Chondrocyte (in vitro differentiated cells): Measurements from ENCODE around the gene PCDHB13. TPM values are rescaled to one million over a fixed set of nuclear protein-coding genes. Genes with fewer than 3 reads are reported as not detected.
A peak's percentile ranks its signal among the peaks of the same experiment; 100 is the strongest.
"Not testable (repeated sequence)": the region's sequence is repeated elsewhere in the genome, so short reads cannot be mapped to it uniquely, and the experiment has no call there.

ENCODE experiments used
- DNase-seq: peaks from one replicate; pipeline ENCODE4 v3.0.0; 2021; ENCODE audit warnings: mixed read lengths, low spot score
- H3K27ac Mint-ChIP-seq: one replicate; pipeline ENCODE4 v1.8.0; 2021; ENCODE audit warnings: mild to moderate bottlenecking, moderate library complexity, mixed read lengths; ENCODE audit not compliant: unreplicated experiment
- H3K27me3 Mint-ChIP-seq: 2 replicates; pipeline ENCODE4 v1.8.0; 2021; ENCODE audit warnings: low read depth, mixed read lengths
- H3K36me3 Mint-ChIP-seq: 2 replicates; pipeline ENCODE4 v1.8.0; 2021; ENCODE audit warnings: low read depth, mixed read lengths
- H3K4me1 Mint-ChIP-seq: 2 replicates; pipeline ENCODE4 v1.8.0; 2021; ENCODE audit warnings: low read depth, mild to moderate bottlenecking, mixed read lengths
- H3K4me3 Mint-ChIP-seq: one replicate; pipeline ENCODE4 v1.8.0; 2021; ENCODE audit warnings: mild to moderate bottlenecking, moderate library complexity, mixed read lengths; ENCODE audit not compliant: unreplicated experiment
- H3K9me3 Mint-ChIP-seq: 2 replicates; pipeline ENCODE4 v1.8.0; 2021; ENCODE audit warnings: low read depth, mixed read lengths
- CTCF ChIP-seq: fragments of 200-600 bp; sonication (generic); IDR thresholded peaks from 2 replicates; pipeline ENCODE4 v1.5.0; 2021; ENCODE audit warnings: antibody characterized with exemption, mild to moderate bottlenecking, moderate library complexity
- total RNA-seq: library from RNA; stranded (reverse); gene quantifications from 3 replicates; pipeline ENCODE4 v1.2.1, GENCODE V29; 2021

PCDHB13 gene
- total RNA-seq, 1 donor from 2014 or later, result 2.4 TPM

- no peaks in the 10 kb centered on the region for H3K4me1 Mint-ChIP-seq
- peaks cover 24% of the 10 kb centered on the region for H3K36me3 Mint-ChIP-seq
- H3K9me3 Mint-ChIP-seq, result peaks cover 66% of the 10 kb centered on the region
- H3K4me3 Mint-ChIP-seq, result no peak overlapping the region
- no peaks in the 10 kb centered on the region for H3K27me3 Mint-ChIP-seq
- no peak for TF ChIP-seq CTCF
- no peak for DNase-seq
- no peak overlapping the region for H3K27ac Mint-ChIP-seq
Observed at GRCh38 chr5:141234109-141234667, 20.5 kb downstream of the PCDHB13 start.

GRCh38 chr5:141235922-141236321, 22.2 kb downstream of the PCDHB13 start:
- peaks cover 37% of the 10 kb centered on the region for H3K36me3 Mint-ChIP-seq
- H3K9me3 Mint-ChIP-seq, result peaks cover 75% of the 10 kb centered on the region
- H3K27ac Mint-ChIP-seq, H3K4me3 Mint-ChIP-seq, H3K4me1 Mint-ChIP-seq, H3K27me3 Mint-ChIP-seq: not testable (repeated sequence)
- peak; percentile 86 for DNase-seq

- Mint-ChIP-seq H3K4me3 (no peak overlapping the region), H3K4me1 (no peaks in the 10 kb centered on the region), H3K27me3 (no peaks in the 10 kb centered on the region), H3K27ac (no peak overlapping the region), H3K9me3 (peaks cover 70% of the 10 kb centered on the region), H3K36me3 (peaks cover 35% of the 10 kb centered on the region)
- DNase-seq, result peak; percentile 86
- no peak for TF ChIP-seq CTCF
Observed at GRCh38 chr5:141236516-141237313, 23.0 kb downstream of the PCDHB13 start.

GRCh38 chr5:141241496-141241895, 27.8 kb downstream of the PCDHB13 start:
- no peak for DNase-seq
- Mint-ChIP-seq H3K27me3 (no peaks in the 10 kb centered on the region), H3K27ac (no peak overlapping the region), H3K4me3 (no peak overlapping the region), H3K9me3 (peaks cover 78% of the 10 kb centered on the region), H3K36me3 (peaks cover 37% of the 10 kb centered on the region), H3K4me1 (no peaks in the 10 kb centered on the region)
- TF ChIP-seq CTCF, result no peak

- Mint-ChIP-seq H3K4me1 (no peaks in the 10 kb centered on the region), H3K27me3 (no peaks in the 10 kb centered on the region), H3K36me3 (peaks cover 46% of the 10 kb centered on the region), H3K9me3 (peaks cover 79% of the 10 kb centered on the region), H3K4me3 (peak within 1 kb of the TSS; percentile 53), H3K27ac (no peak within 1 kb of the TSS)
- no peak for DNase-seq
- TF ChIP-seq CTCF, result peak; percentile 27
Observed at GRCh38 chr5:141245250-141245717, 31.6 kb downstream of the PCDHB13 start, which contains the start of gene PCDHB15. PCDHB15 (plus strand) TSS chr5:141245395; CDS start chr5:141245579, 184 bp downstream.

- Mint-ChIP-seq H3K36me3 (peaks cover 45% of the 10 kb centered on the region), H3K9me3 (peaks cover 84% of the 10 kb centered on the region)
- H3K4me1 Mint-ChIP-seq, H3K27me3 Mint-ChIP-seq, DNase-seq, H3K4me3 Mint-ChIP-seq, H3K27ac Mint-ChIP-seq: not testable (repeated sequence)
Observed at GRCh38 chr5:141246971-141247370, 33.3 kb downstream of the PCDHB13 start.

- H3K4me3 Mint-ChIP-seq, DNase-seq, H3K4me1 Mint-ChIP-seq, H3K27me3 Mint-ChIP-seq, H3K27ac Mint-ChIP-seq: not testable (repeated sequence)
- Mint-ChIP-seq H3K9me3 (peaks cover 83% of the 10 kb centered on the region), H3K36me3 (peaks cover 44% of the 10 kb centered on the region)
Observed at GRCh38 chr5:141247434-141247833, 33.7 kb downstream of the PCDHB13 start.
